ENCODE measurements around the gene RARA.

Gene RARA

DNA sequence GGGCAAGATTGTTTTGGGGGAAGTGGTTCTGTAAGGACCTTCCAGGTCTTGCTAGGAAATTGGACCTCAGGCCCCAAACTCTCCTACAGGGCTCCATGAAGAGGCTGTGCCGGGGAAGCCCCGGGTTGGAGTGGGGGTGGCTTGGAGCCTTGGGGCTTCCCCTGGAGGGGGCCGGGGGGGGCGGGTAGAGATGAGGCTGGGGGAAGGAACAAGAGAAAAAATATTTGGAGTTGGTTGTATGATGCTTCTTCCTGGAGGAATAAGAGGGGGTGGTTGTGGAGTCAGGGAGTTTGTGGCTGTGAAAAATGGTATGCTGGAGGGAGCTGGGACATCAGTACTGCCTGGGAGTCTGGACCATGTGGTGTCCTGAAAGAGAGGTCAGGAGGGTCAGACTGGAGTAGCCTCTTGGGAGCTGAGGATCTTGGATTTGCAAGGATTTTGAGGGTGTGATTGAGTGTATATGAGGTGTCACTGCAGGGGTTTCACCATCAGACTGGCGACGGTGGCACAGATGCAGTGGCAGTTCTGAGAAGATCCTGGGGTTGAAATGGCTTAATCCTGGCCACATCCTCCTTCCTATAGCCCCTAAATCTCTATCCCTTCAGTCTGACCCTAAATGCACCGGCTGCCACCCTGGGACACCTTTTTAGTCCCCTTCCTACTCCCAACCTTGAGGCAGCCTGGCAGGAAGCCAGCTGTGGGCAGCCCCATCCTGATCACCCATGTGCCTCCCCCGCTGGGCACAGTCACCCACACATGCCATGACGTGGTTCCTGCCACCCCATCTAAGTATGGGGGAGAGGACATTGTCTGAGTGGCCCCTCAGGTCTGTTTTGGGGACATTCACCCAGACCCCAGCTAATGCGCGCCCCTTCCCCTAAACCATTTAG is 10.9 kb downstream of the RARA start:
- Histone ChIP-seq H3K27me3 (ENCODE audit: control insufficient read depth, insufficient read depth, low read length) (no peaks in the 10 kb centered on the region), H3K9me3 (ENCODE audit: control insufficient read depth, low read length) (no peaks in the 10 kb centered on the region), H3K4me3 (ENCODE audit: low read length) (no peak overlapping the region), H3K4me1 (ENCODE audit: control insufficient read depth, insufficient read depth, low read length) (peaks cover 73% of the 10 kb centered on the region), H3K36me3 (ENCODE audit: control insufficient read depth, insufficient read depth, low read length) (no peaks in the 10 kb centered on the region), H3K9ac (ENCODE audit: low read length) (peak overlapping the region; percentile 72)

DNA sequence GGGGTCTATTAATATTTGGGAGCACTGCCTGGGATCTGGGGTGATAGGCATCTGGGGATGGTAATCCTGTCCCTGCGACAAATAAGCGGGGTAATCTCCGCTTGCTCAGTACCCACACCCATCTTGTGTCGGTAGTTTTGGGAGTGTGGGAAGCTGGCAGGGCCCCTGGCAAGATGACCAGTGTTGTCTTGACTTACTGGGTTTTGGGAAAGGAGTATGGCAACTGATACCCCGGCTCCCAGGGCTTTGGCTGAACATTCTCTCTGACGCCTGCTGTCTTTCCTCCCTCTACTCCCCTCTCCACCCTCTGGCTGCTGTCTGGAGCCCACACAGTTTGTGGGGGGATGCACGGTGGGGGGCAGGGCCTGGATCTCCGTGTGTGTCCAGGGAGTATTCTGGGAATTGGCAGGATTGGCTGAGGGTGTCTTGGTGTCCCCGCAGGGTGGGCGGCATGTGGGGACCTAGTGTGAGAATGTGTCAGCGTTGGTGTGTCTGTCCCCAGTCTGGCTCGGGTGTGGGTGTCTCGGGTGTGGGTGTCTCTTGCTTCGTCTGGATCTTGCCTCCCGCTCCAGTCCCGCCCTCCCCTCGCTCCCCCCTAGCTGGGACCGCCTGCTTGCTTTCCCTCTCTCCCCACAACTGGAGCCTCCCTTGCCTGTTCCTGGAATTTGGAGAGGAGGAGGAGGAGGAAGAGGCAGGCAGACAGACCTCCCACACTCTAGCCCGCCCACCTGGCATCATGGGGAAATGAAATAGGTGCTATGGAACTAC is 12.0 kb downstream of the RARA start:
- H3K4me1 ChIP-seq (ENCODE audit: control insufficient read depth, insufficient read depth, low read length), result peaks cover 71% of the 10 kb centered on the region
- H3K36me3 ChIP-seq (ENCODE audit: control insufficient read depth, insufficient read depth, low read length), result no peaks in the 10 kb centered on the region
- no peak overlapping the region for H3K9ac ChIP-seq (ENCODE audit: low read length)
- no peak overlapping the region for H3K4me3 ChIP-seq (ENCODE audit: low read length)
- no peaks in the 10 kb centered on the region for H3K9me3 ChIP-seq (ENCODE audit: control insufficient read depth, low read length)
- no peaks in the 10 kb centered on the region for H3K27me3 ChIP-seq (ENCODE audit: control insufficient read depth, insufficient read depth, low read length)

DNA sequence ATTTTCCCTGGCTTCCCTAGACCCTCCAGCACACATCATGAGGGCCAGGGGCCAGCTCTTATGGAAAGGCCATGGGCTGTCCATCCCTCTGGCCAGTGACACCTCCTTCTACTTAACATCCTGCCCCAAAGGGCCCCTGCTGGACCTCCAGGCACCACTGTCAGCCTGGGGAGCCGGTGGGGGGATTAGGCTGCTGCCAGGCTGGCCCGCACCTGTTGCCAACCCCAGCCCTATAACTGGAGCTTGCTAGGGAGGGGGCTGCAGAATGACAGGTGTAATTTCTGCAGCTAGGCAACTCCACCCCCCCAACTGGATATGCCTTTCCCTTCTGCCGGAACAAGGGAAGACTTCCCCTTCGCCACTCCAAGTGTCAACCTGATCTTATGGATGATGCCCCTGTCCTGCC is 12.5 kb downstream of the RARA start:
- Histone ChIP-seq H3K36me3 (ENCODE audit: control insufficient read depth, insufficient read depth, low read length) (no peaks in the 10 kb centered on the region), H3K9ac (ENCODE audit: low read length) (peak overlapping the region; percentile 67), H3K27me3 (ENCODE audit: control insufficient read depth, insufficient read depth, low read length) (no peaks in the 10 kb centered on the region), H3K4me3 (ENCODE audit: low read length) (no peak overlapping the region), H3K4me1 (ENCODE audit: control insufficient read depth, insufficient read depth, low read length) (peaks cover 71% of the 10 kb centered on the region), H3K9me3 (ENCODE audit: control insufficient read depth, low read length) (no peaks in the 10 kb centered on the region)

DNA sequence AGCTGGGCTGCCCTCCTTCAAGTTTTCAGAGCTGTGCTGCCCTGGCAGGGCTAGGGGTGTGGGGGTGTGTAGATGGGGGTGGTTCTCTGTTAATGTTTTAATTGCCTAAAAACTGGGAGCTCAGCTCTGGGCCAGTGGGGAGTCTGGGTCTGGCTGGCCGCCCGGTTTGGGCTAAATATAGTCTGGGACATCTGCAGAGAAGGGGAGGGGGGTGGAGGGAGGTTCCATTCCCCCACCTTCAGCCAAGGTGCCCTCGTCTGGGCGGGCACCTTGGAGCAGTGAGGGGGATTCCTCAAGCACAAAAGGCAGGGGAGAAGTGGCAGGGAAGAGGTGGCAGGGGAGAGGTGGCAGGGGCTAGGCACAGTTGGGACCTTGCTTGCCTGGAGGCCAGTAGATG is 13.0 kb downstream of the RARA start:
- H3K4me3 ChIP-seq (ENCODE audit: low read length), result no peak overlapping the region
- H3K4me1 ChIP-seq (ENCODE audit: control insufficient read depth, insufficient read depth, low read length), result peaks cover 71% of the 10 kb centered on the region
- H3K9ac ChIP-seq (ENCODE audit: low read length), result peak overlapping the region; percentile 67
- no peaks in the 10 kb centered on the region for H3K27me3 ChIP-seq (ENCODE audit: control insufficient read depth, insufficient read depth, low read length)
- H3K36me3 ChIP-seq (ENCODE audit: control insufficient read depth, insufficient read depth, low read length), result no peaks in the 10 kb centered on the region
- H3K9me3 ChIP-seq (ENCODE audit: control insufficient read depth, low read length), result no peaks in the 10 kb centered on the region

DNA sequence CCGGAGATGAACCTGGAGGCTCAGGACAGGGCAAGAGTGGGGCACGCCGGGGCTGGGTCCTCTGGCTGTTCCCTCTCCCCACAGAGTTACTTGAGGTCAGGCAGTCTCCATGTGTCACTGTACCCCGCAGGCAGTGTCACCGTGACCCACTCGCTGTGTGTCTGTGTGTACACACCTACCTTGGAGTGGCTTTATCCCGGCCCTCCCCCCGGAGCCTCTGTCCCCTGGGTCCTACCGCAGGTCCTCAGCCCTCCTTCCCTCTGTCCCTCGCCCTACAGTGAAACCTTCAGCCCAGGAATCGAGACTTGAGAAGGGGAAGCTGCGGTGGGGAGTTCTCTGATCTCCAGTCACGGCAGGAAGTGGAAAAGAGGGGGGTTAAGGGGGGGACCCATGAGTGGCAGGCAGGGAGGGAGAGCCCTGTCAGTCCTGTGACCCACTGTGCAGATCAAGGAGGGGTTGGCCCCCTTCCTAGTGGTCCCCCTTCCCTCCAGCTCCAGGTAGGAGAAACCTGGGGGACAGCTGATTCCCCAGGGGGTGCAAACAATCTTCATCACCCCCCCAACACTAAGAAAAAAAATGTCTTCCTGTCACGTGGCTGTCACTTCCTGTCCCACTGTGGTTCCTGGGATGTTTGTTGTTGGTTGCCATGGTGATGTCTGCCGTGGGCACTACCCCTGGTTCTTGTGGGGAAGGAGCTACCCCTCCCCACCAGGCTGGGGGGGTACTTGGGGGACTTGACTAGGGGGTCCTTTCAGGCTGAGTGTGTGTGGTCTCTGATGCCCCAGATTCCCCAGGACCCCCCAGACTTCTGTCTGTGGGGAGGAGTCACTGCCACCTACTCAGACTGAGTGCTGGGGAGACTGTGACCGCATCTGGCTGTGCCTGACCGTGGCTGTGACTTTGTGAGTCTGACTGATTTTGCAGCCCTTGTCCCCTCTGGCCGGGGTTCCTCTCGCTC is 13.7 kb downstream of the RARA start:
- Histone ChIP-seq H3K4me3 (ENCODE audit: low read length) (no peak overlapping the region), H3K4me1 (ENCODE audit: control insufficient read depth, insufficient read depth, low read length) (peaks cover 71% of the 10 kb centered on the region), H3K9me3 (ENCODE audit: control insufficient read depth, low read length) (no peaks in the 10 kb centered on the region)

DNA sequence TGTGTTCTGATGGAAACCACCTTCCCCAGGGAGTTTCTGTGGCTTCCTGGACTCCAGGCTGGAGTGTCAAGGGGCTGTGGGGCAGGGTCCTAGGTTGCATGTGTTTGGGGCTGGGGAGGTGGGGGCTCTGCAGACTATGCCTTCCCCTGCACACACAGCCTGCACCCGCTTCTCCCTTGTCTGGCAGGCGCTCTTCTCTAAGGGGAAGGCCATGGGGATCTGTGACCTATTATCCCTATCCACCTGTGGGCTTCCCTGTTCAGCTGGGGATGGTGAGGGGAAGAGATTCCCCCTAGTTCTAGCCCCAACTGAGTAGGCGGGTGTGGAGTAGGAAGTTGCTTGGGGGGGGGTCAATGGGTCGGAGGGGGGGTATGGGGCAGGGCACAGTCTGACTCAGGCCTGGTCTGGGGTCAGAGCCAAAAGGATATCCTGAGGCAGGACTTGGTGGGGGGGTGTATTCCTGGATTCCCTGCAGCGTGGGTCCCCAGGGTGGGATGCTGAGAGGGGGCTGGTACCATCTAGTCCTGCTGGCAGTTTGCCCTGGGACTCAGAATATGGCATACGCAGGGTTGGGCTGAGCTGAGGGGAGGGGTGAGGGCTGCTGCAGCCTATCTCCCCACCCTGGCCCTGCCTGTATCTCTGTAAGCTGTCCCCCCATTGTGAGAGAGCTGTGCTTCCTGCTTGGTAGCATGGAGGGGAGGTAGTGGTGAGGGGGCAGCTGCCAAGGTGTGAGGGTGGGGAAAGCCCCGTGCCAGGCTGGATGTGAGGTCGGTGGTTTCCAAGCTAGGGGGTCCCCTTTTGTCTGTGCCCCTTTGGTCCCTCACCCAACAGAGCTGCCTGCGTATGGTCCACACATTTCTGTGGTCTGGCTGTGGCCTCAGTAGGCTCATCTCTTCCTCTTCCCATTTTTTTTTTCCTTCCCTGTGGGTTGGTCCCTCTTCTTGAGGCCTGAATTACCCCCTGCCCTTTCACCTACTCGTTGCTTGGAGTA is 14.7 kb downstream of the RARA start:
- no peak overlapping the region for H3K4me3 ChIP-seq (ENCODE audit: low read length)
- no peaks in the 10 kb centered on the region for H3K27me3 ChIP-seq (ENCODE audit: control insufficient read depth, insufficient read depth, low read length)
- H3K36me3 ChIP-seq (ENCODE audit: control insufficient read depth, insufficient read depth, low read length), result no peaks in the 10 kb centered on the region
- H3K4me1 ChIP-seq (ENCODE audit: control insufficient read depth, insufficient read depth, low read length), result peaks cover 74% of the 10 kb centered on the region
- peak overlapping the region; percentile 47 for H3K9ac ChIP-seq (ENCODE audit: low read length)
- no peaks in the 10 kb centered on the region for H3K9me3 ChIP-seq (ENCODE audit: control insufficient read depth, low read length)

More for the DNA sequence above, 13.7 kb downstream of the RARA start:
- Histone ChIP-seq H3K9ac (ENCODE audit: low read length) (peak overlapping the region; percentile 67), H3K27me3 (ENCODE audit: control insufficient read depth, insufficient read depth, low read length) (no peaks in the 10 kb centered on the region), H3K36me3 (ENCODE audit: control insufficient read depth, insufficient read depth, low read length) (no peaks in the 10 kb centered on the region)

DNA sequence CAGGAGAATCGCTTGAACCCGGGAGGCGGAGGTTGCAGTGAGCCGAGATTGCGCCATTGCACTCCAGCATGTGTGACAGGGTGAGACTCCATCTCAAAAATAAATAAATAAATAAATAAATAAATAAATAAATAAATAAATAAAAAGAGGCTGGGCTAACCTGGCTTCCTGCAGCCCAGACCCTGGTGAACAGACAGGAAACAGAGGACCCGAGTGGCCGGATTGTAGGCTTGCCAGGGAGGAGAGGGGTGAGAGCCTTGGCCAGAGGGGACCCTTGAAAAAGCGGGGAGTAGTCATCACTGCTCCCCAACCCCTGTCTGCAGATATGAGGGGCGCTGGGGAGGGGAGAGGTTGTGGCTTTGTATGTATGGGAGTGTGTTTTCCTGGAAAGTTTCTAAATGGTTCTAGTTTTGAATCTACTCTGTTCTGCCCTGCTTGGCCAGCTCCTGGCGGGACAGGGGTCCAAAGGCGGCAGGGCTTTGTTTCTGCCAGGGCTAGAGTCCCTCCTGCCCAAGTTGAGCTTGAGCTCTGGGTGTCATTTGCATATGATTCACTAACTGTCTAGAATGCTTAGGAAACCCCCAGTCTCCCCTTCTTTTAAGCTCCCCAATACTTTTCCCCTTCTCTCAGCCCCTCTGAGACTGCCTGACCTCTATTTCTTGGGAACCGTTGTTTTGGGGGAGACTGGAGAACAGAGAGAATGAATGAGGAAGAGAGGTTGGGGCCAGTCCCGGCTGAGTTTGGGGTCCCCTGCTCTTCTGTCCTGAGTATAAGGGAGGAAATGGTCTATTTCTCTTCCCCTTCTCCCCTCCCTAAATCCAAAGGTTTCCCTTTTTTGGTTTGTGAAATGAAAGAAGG is 16.4 kb downstream of the RARA start:
- Histone ChIP-seq H3K4me1 (ENCODE audit: control insufficient read depth, insufficient read depth, low read length) (peaks cover 74% of the 10 kb centered on the region), H3K9me3 (ENCODE audit: control insufficient read depth, low read length) (no peaks in the 10 kb centered on the region), H3K27me3 (ENCODE audit: control insufficient read depth, insufficient read depth, low read length) (no peaks in the 10 kb centered on the region), H3K36me3 (ENCODE audit: control insufficient read depth, insufficient read depth, low read length) (no peaks in the 10 kb centered on the region), H3K4me3 (ENCODE audit: low read length) (no peak overlapping the region), H3K9ac (ENCODE audit: low read length) (no peak overlapping the region)

DNA sequence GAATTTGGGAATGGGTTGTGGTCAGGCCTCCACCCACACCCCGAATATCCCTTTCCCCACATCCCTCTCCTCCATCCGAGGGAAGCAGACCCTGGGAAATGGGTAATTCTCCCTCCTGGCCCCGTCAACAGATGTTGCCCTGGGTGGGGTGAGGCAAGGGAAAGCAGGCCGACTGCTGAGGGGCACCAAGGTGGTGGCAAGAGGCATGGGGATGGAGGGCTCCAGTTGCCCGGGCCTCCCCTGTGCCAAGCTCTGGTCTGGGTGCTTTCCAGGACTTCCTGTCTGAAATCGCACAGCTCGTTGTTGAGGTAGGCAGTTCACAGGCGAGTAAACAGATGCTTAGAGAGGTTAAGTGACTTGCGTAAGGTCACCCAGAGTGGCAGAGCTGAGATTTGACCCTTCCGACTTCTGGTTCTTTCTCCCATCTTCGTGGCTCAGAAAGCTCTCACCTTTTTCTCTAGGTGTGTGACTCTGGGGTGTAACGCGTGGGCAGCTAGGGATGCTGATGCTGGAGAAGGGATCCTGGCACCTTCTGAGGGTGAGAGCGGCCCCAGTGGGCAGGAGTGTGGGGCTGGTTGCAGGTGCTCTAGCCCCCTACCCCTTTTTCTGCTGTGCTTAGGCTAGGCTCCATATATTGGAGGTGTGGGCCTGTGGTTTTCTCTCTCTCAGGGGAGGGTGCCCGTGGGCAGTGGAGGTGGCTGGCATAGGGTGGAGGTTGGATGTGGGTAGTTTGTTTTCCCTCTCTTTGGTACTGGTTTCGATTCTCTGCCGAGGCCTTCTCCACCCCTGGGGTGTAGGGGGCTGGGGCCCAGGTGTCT is 17.2 kb downstream of the RARA start:
- Histone ChIP-seq H3K4me1 (ENCODE audit: control insufficient read depth, insufficient read depth, low read length) (peaks cover 81% of the 10 kb centered on the region), H3K9me3 (ENCODE audit: control insufficient read depth, low read length) (no peaks in the 10 kb centered on the region), H3K9ac (ENCODE audit: low read length) (peak overlapping the region; percentile 63), H3K4me3 (ENCODE audit: low read length) (peak overlapping the region; percentile 3), H3K36me3 (ENCODE audit: control insufficient read depth, insufficient read depth, low read length) (no peaks in the 10 kb centered on the region), H3K27me3 (ENCODE audit: control insufficient read depth, insufficient read depth, low read length) (no peaks in the 10 kb centered on the region)

DNA sequence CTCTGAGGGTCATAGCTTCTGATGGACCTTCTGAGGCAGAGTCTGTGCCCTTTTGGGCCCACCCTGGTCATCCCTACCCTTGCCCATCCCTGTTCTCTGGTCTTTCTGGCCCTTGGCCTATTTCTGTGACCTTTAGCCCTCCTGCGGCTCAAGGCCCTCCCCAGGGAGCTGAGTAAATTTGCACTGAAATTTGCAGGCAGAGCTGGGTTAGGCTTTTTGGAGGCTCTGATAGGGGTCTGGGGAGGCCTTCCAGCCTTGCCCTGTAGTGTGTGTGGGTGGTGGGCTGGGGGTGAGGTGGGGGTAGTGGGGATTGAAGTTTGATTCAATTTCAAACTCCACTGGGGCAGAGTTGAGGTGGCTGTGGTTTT is 17.8 kb downstream of the RARA start:
- H3K36me3 ChIP-seq (ENCODE audit: control insufficient read depth, insufficient read depth, low read length), result no peaks in the 10 kb centered on the region
- peak overlapping the region; percentile 63 for H3K9ac ChIP-seq (ENCODE audit: low read length)
- H3K4me1 ChIP-seq (ENCODE audit: control insufficient read depth, insufficient read depth, low read length), result peaks cover 81% of the 10 kb centered on the region
- no peaks in the 10 kb centered on the region for H3K27me3 ChIP-seq (ENCODE audit: control insufficient read depth, insufficient read depth, low read length)
- no peaks in the 10 kb centered on the region for H3K9me3 ChIP-seq (ENCODE audit: control insufficient read depth, low read length)
- H3K4me3 ChIP-seq (ENCODE audit: low read length), result peak overlapping the region; percentile 3

Measured in mucosa of stomach (tissue), 1 donor.